Adrenal gland (tissue), 12 donors: Measurements from ENCODE around the gene MYO5B. TPM values are rescaled to one million over a fixed set of nuclear protein-coding genes. Genes with fewer than 3 reads are reported as not detected.

Source experiments
- DNase-seq, 7 donors: peaks; one replicate each; pipeline ENCODE4 v3.0.0-alpha.2; 2019 to 2020
- H3K27ac ChIP-seq, 5 donors: fragments of 200-600 bp; sonication (generic) in 4 of 5; 1 replicate in 3 of 5; 2 replicates in 2 of 5; pipeline versions ENCODE4 v1.5.1 to v1.8.0; 2016 to 2020; ENCODE audit warnings: mild to moderate bottlenecking in 1 of 5
- H3K27me3 ChIP-seq: fragments of 200-600 bp; 2 replicates; pipeline ENCODE4 v1.8.0; 2021
- H3K36me3 ChIP-seq, 2 donors: fragments of 200-600 bp; replicated peaks in 1 of 2; 1 replicate in 1 of 2; 2 replicates in 1 of 2; pipeline versions ENCODE4 v1.5.1 to v1.8.0; 2018 to 2022
- H3K4me1 ChIP-seq, 2 donors: fragments of 200-600 bp; replicated peaks in 1 of 2; 1 replicate in 1 of 2; 2 replicates in 1 of 2; pipeline versions ENCODE4 v1.5.1 to v1.8.0; 2018 to 2021
- H3K4me3 ChIP-seq, 4 donors: fragments of 200-600 bp; sonication (generic) in 3 of 4; one replicate each; pipeline ENCODE4 v1.5.1; 2016 to 2018
- H3K9me3 ChIP-seq, 3 donors: fragments of 200-600 bp; sonication (generic) in 1 of 3; replicated peaks in 1 of 3; 1 replicate in 2 of 3; 2 replicates in 1 of 3; pipeline versions ENCODE4 v1.5.1 to v1.8.0; 2016 to 2021
- POLR2A ChIP-seq, 2 donors: fragments of 450-650 bp; IDR thresholded peaks; one replicate each; pipeline ENCODE4 v1.6.1; 2017; ENCODE audit warnings: antibody characterized with exemption in 2 of 2, mild to moderate bottlenecking in 2 of 2, moderate library complexity in 1 of 2
- whole genome bisulfite sequencing, 4 donors: extraction: QIAGEN DNeasy Blood & Tissue Kit in 2 of 4; methylation state at CpG; one replicate each; pipeline versions ENCODE4 v1.1.5 to v1.1.7; 2013 to 2017; 5-methylcytosine and 5-hydroxymethylcytosine counted together
- intact Hi-C, 2 donors: fragments of 100-400 bp; cut with DNase I; formaldehyde crosslinking; loops; one replicate each; pipeline versions ENCODE4 v1.14.1 to v1.15.0; 2022 to 2023
- polyA plus RNA-seq, 3 donors: library from polyadenylated mRNA; stranded (reverse); fragments of 200-250 nt in 2 of 3; fragments of 350-450 nt in 1 of 3; fragmentation: Illumina TruSeq in 1 of 3; extraction: RNeasy Lipid Tissue Mini Kit (QIAGEN cat#74804) in 1 of 3; gene quantifications; one replicate each; pipeline ENCODE4 v1.2.3, GENCODE V29; 2013 to 2014
- total RNA-seq, 9 donors: library from RNA; depleted of rRNA in 4 of 9; stranded (reverse); fragments of >200 nt in 4 of 9; fragments of 120-200 nt in 1 of 9; fragmentation: NEBNext Ultra II Directional in 1 of 9; extraction: Animal tissue kit (Norgen Biotek cat#: 25700) in 1 of 9; gene quantifications; one replicate each; pipeline versions ENCODE4 v1.1.0 to v1.2.4, GENCODE V29; 2013 to 2023
- TF ChIP-seq, protein P1 (sequence below), 6 experiments: fragments of 450-650 bp in 4 of 6; fragments of 200-600 bp in 2 of 6; sonication (generic) in 1 of 6; IDR thresholded peaks; 1 replicate in 5 of 6; 2 replicates in 1 of 6; pipeline versions ENCODE4 v1.5.1 to v1.8.0; 2016 to 2021; ENCODE audit warnings: antibody characterized with exemption in 6 of 6, mild to moderate bottlenecking in 2 of 6, moderate library complexity in 1 of 6
- donor health status: healthy with polysubstance abuse.
- donor health status: Bipolar disorder and iron deficiency.
- donor health status: DM: yes; HTN: yes; CAD: no.
- donor health status: DM: no; HTN: no; CAD: no.
- donor health status: DM: no; HTN: no; CAD: no.
- donor health status: DM: yes; HTN: yes; CAD: no.

Gene MYO5B
- total and polyA plus RNA-seq, 12 donors, result 0.61 to 9.3 (median 2.9) TPM

DNA sequence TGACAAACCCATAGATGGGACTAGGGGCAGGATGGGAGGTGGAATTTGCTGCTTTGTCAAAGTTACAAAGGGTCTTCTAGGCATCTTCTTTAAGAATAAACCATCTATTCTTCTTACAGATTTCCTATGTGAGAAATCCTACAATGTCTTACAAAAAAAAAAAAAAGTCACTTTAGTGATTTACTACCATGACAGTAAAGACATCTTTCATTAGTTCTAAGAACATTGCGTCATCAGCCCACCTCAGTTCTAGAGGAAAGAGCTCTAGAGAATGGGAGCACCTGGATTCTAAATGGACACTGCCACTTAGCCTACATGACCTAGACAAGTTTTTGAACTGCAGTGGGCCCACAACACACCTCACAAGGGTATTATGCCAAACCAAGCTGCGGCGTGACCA is 172.0 kb downstream of the MYO5B start:
- Histone ChIP-seq H3K9me3 (no peaks in the 10 kb centered on the region), H3K27ac (no peak overlapping the region), H3K4me1 (no peaks in the 10 kb centered on the region), H3K27me3 (no peaks in the 10 kb centered on the region), H3K4me3 (no peak overlapping the region), H3K36me3 (no peaks in the 10 kb centered on the region)
- WGBS, 4 donors, result 91 to 98% (median 94%) methylated on average over 3 of the region's 3 CpGs
- DNase-seq, result no peak
- TF ChIP-seq, protein P1, sequence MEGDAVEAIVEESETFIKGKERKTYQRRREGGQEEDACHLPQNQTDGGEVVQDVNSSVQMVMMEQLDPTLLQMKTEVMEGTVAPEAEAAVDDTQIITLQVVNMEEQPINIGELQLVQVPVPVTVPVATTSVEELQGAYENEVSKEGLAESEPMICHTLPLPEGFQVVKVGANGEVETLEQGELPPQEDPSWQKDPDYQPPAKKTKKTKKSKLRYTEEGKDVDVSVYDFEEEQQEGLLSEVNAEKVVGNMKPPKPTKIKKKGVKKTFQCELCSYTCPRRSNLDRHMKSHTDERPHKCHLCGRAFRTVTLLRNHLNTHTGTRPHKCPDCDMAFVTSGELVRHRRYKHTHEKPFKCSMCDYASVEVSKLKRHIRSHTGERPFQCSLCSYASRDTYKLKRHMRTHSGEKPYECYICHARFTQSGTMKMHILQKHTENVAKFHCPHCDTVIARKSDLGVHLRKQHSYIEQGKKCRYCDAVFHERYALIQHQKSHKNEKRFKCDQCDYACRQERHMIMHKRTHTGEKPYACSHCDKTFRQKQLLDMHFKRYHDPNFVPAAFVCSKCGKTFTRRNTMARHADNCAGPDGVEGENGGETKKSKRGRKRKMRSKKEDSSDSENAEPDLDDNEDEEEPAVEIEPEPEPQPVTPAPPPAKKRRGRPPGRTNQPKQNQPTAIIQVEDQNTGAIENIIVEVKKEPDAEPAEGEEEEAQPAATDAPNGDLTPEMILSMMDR (IDR thresholded peaks at IDR 0.05), result no peak
- no peak for TF ChIP-seq POLR2A (IDR thresholded peaks at IDR 0.05)
- intact Hi-C loops, result no loop called here

DNA sequence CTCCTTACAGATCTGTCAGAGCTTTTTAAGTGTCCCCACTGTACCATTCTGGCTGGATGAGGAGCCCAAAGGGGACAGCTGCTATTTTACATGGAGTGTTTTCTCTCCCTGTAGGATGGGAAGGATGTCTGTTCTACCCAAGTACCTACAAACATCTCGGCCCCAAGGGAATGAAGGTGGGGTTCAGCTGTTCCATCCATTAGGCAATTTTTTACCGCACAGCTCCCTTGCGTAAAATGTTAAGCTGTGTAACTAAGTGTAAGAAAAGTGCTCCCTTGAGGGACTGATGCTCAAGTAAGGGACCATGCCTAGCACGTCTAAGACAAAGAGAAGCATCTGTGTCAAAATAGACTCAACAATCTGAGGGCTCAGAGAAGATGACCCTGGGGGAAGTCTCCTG is 180.3 kb downstream of the MYO5B start:
- no peaks in the 10 kb centered on the region for H3K36me3 ChIP-seq
- no peak overlapping the region for H3K27ac ChIP-seq
- 83 to 91% (median 88%) methylated on average over 4 of the region's 4 CpGs for WGBS, 4 donors
- no peaks in the 10 kb centered on the region for H3K9me3 ChIP-seq
- no peaks in the 10 kb centered on the region for H3K27me3 ChIP-seq
- H3K4me3 ChIP-seq, result no peak overlapping the region
- DNase-seq, result no peak
- H3K4me1 ChIP-seq, result no peaks in the 10 kb centered on the region
- TF ChIP-seq, protein P1 (IDR thresholded peaks at IDR 0.05), result no peak
- TF ChIP-seq POLR2A (IDR thresholded peaks at IDR 0.05), result no peak
- intact Hi-C loops, result no loop called here

DNA sequence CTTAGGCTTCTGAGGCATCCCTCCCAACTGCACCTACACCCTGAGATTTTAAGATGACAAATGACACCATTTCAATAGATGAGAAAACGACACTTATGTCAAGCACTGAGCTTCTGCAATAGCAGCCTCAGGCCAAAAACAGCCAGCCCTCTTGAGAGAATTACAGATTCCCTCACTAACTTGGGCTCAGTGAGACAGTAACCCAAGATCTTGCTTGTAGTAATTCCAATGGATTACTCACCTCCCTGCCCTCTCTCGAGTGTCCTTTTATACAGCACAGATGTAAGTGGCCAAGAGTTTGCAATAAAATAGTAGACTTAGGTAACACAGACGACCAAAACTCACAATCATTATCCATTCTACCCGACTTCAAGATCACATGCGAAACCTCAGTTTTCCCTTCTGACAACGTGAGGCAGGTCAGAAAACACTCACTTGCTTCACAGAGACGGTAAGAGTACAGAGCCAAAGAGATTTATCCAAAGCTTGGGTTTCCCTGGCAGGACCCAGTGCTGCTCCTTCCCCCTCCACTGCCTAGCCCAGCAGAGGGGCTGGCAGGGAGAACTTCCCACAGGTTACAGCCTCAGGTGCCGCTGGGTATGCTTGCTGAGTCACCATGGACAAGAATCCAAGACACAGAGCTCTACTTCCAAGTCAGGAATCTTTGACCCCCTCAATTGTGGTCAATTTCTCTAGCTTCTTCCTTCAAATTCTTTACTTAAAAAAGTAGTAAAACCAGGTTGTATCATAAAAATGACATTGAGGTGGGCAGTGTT is 181.4 kb downstream of the MYO5B start:
- Histone ChIP-seq H3K27ac (no peak overlapping the region), H3K4me3 (no peak overlapping the region), H3K27me3 (no peaks in the 10 kb centered on the region), H3K36me3 (no peaks in the 10 kb centered on the region), H3K4me1 (no peaks in the 10 kb centered on the region), H3K9me3 (no peaks in the 10 kb centered on the region)
- WGBS, 4 donors, result 79 to 89% (median 86%) methylated on average over 8 of the region's 8 CpGs
- no peak for DNase-seq
- intact Hi-C loops, result no loop called here
- TF ChIP-seq POLR2A (IDR thresholded peaks at IDR 0.05), result no peak
- TF ChIP-seq, protein P1 (IDR thresholded peaks at IDR 0.05), result no peak

DNA sequence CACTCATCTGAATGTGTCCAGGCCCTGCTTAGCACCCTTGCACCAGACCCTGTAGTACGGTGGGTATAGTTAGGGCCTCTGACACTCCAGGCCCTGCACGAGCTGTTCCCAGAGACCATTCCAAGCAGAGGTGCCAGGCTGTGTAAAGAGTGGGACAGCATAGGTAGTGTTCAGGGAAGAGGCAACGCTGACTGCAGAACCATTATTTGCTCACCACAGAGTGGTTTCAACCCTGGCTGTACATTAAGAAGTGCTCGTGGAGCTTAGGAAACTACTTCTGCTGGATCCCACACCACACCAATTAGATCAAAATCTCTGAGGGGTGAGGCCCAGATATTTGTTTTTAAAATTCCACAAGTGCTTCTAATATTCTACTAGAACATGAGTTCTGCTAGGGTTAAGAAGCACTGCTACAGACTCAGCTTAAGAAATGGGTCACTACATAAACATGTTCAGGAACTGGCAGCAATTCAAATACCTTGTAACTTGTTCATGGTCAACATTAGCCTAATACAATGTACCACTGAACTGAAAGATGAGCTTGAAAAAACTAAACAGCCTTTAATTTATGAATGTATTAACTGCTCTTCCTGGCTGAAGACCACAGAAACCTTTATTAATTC is 183.0 kb downstream of the MYO5B start:
- 81 to 90% (median 87%) methylated on average over 4 of the region's 4 CpGs for WGBS, 4 donors

More for the DNA sequence above, 183.0 kb downstream of the MYO5B start:
- Histone ChIP-seq H3K27ac (no peak overlapping the region), H3K36me3 (no peaks in the 10 kb centered on the region), H3K9me3 (no peaks in the 10 kb centered on the region), H3K4me1 (no peaks in the 10 kb centered on the region), H3K4me3 (no peak overlapping the region), H3K27me3 (no peaks in the 10 kb centered on the region)
- intact Hi-C loops, result no loop called here
- no peak for DNase-seq
- TF ChIP-seq, protein P1 (IDR thresholded peaks at IDR 0.05), result no peak
- TF ChIP-seq POLR2A (IDR thresholded peaks at IDR 0.05), result no peak
